ENCODE results near the gene ARL6IP4. TPM values are rescaled to one million over a fixed set of nuclear protein-coding genes. Genes with fewer than 3 reads are reported as not detected.

The ARL6IP4 gene
- total and polyA plus RNA-seq, 2 of the 4 experiments (the other 2 are of a cell fraction): 161 to 254 TPM

GRCh38 chr12:122990561-122990960, 10.1 kb downstream of the ARL6IP4 start:
- Histone ChIP-seq H3K56ac (ENCODE audit: extremely low read depth, insufficient read depth, low read length) (no peak overlapping the region), H3K36me3 (ENCODE audit: control insufficient read depth, insufficient read depth, low read length) (peaks cover 40% of the 10 kb centered on the region; the same call in 1 of the 2 replicates), H3K4me2 (ENCODE audit: low read depth, low read length) (no peak overlapping the region), H3K9me1 (ENCODE audit: insufficient read depth, low read length) (peaks cover 6% of the 10 kb centered on the region; the same call in 1 of the 2 replicates), H2AK9ac (replicated peaks; ENCODE audit: low read depth, low read length, poor library complexity) (no peak overlapping the region), H4K5ac (ENCODE audit: low read depth, low read length) (no peak overlapping the region), H2BK15ac (ENCODE audit: low read depth, low read length) (no peak overlapping the region), H3K18ac (ENCODE audit: low read depth, low read length) (no peak overlapping the region), H3K27me3 (ENCODE audit: control insufficient read depth, insufficient read depth, low read length) (no peaks in the 10 kb centered on the region), H4K20me1 (ENCODE audit: insufficient read depth, low read length) (no peaks in the 10 kb centered on the region; the same call in 1 of the 2 replicates), H3K14ac (replicated peaks; ENCODE audit: low read depth, low read length) (no peak overlapping the region), H2BK5ac (ENCODE audit: low read depth, low read length, poor library complexity, severe bottlenecking) (no peak overlapping the region), H2BK20ac (ENCODE audit: low read depth, low read length) (no peak overlapping the region), H2BK120ac (ENCODE audit: low read depth, low read length) (no peak overlapping the region), H3K9me3 (ENCODE audit: control insufficient read depth, insufficient read depth, low read length) (no peaks in the 10 kb centered on the region), H3K4me3 (ENCODE audit: insufficient read depth, low read depth, low read length) (no peak overlapping the region), H2AFZ (replicated peaks; ENCODE audit: low read length, poor library complexity) (no peak overlapping the region), H3K27ac (ENCODE audit: insufficient read depth, low read length) (no peak overlapping the region), H3K4me1 (ENCODE audit: control insufficient read depth, insufficient read depth, low read length) (no peaks in the 10 kb centered on the region), H4K91ac (ENCODE audit: insufficient read depth, low read depth, low read length) (no peak overlapping the region), H3K4ac (ENCODE audit: low read depth, low read length) (no peak overlapping the region), H3K79me1 (ENCODE audit: low read depth in 1 of 2, low read length in 2 of 2) (no peaks in the 10 kb centered on the region), H3K23ac (ENCODE audit: low read depth, low read length) (no peak overlapping the region), H3K9ac (ENCODE audit: low read depth, low read length) (no peak overlapping the region), H2AK5ac (ENCODE audit: low read depth, low read length) (no peak overlapping the region), H4K8ac (ENCODE audit: low read depth in 2 of 2, low read length in 2 of 2) (no peak overlapping the region)
- no TSS peak for BruUV-seq (replicated peaks)
- in situ Hi-C loops (cut with MboI; ENCODE audit: low sequenced_read_pairs): no loop called here
- ATAC-seq (ENCODE audit: low read depth) (no peak), DNase-seq (no peak)
- CTCF ChIA-PET: no interaction called here
- dilution Hi-C loops (cut with HindIII; ENCODE audit: low sequenced_read_pairs, unreplicated experiment): loop anchor here (25.0 kb wide), 1 partner anchor 247 kb away; the partner anchor contains the start of genes MPHOSPH9 and MTRFR
- POLR2A ChIA-PET (ENCODE audit: unreplicated experiment): no interaction called here
- TF ChIP-seq MAFK (IDR thresholded peaks at IDR 0.05; ENCODE audit: low read depth, low read length) (no peak), RAD21 (IDR thresholded peaks at IDR 0.05; ENCODE audit: low read length) (no peak), RFX5 (IDR thresholded peaks at IDR 0.05; ENCODE audit: low read depth, low read length) (no peak), MXI1 (IDR thresholded peaks at IDR 0.05; ENCODE audit: borderline replicate concordance, low read depth, low read length) (no peak), SMC3 (IDR thresholded peaks at IDR 0.05; ENCODE audit: low read depth, low read length) (no peak), FOS (IDR thresholded peaks at IDR 0.05; ENCODE audit: low read depth, low read length) (no peak), MAZ (IDR thresholded peaks at IDR 0.05; ENCODE audit: borderline replicate concordance, low read depth, low read length) (no peak), CTCF (conservative IDR thresholded peaks at IDR 0.05; ENCODE audit: low read depth, low read length) (no peak), ELK1 (IDR thresholded peaks at IDR 0.05; ENCODE audit: borderline replicate concordance, low read depth, low read length) (no peak), CEBPB (IDR thresholded peaks at IDR 0.05; ENCODE audit: low read depth, low read length) (no peak)
- WGBS, 2 experiments (ENCODE audit: extremely low coverage in 2 of 2, insufficient read length in 1 of 2): 93% methylated on average over 9 of the region's 13 CpGs; no CpG with 5 or more reads in 1 of the 2 experiments
- intact Hi-C loops (cut with micrococcal nuclease): no loop called here

Measured in IMR-90 (cell line).